HEK293 (cell line): Measurements from ENCODE around the gene MYO1D.

ENCODE experiments used
- GLIS1 ChIP-seq: fragments of 450-650 bp; formaldehyde crosslinking; IDR thresholded peaks from 2 replicates; pipeline ENCODE4 v1.5.1; 2016; ENCODE audit warnings: missing biosample characterization, missing genetic modification characterization
- HOXD13 ChIP-seq: sonication (generic); formaldehyde crosslinking; IDR thresholded peaks from 2 replicates; pipeline ENCODE4 v1.8.0; 2022; ENCODE audit warnings: missing genetic modification reagents, borderline replicate concordance
- IKZF3 ChIP-seq: fragments of 450-650 bp; IDR thresholded peaks from 2 replicates; pipeline ENCODE4 v1.5.0; 2018; ENCODE audit warnings: missing biosample characterization, mild to moderate bottlenecking, missing genetic modification characterization, moderate library complexity
- INSM2 ChIP-seq: fragments of 450-650 bp; formaldehyde crosslinking; IDR thresholded peaks from 2 replicates; pipeline ENCODE4 v1.5.1; 2016; ENCODE audit warnings: missing biosample characterization, missing genetic modification characterization
- KLF10 ChIP-seq: fragments of 450-650 bp; IDR thresholded peaks from 2 replicates; pipeline ENCODE4 v1.5.1; 2018; ENCODE audit warnings: missing biosample characterization, mild to moderate bottlenecking, missing genetic modification characterization
- PRDM10 ChIP-seq: fragments of 450-650 bp; formaldehyde crosslinking; IDR thresholded peaks from 2 replicates; pipeline ENCODE4 v1.5.1; 2016; ENCODE audit warnings: missing biosample characterization, missing genetic modification characterization
- SCRT2 ChIP-seq: fragments of 450-650 bp; formaldehyde crosslinking; IDR thresholded peaks from 2 replicates; pipeline ENCODE4 v1.5.1; 2016; ENCODE audit warnings: missing biosample characterization, missing genetic modification characterization
- SP7 ChIP-seq: fragments of 450-650 bp; formaldehyde crosslinking; IDR thresholded peaks from 2 replicates; pipeline ENCODE4 v1.5.1; 2016; ENCODE audit warnings: missing biosample characterization, missing genetic modification characterization
- WT1 ChIP-seq: fragments of 450-650 bp; formaldehyde crosslinking; IDR thresholded peaks from 2 replicates; pipeline ENCODE4 v1.5.1; 2016; ENCODE audit warnings: missing biosample characterization, missing genetic modification characterization
- ZBTB7A ChIP-seq: fragments of 450-650 bp; formaldehyde crosslinking; IDR thresholded peaks from 2 replicates; pipeline ENCODE4 v1.5.1; 2016; ENCODE audit warnings: low read depth, missing biosample characterization, missing genetic modification characterization
- ZBTB8A ChIP-seq: fragments of 450-650 bp; formaldehyde crosslinking; IDR thresholded peaks from 2 replicates; pipeline ENCODE4 v1.5.1; 2016; ENCODE audit warnings: missing biosample characterization, missing genetic modification characterization
- ZFP41 ChIP-seq: fragments of 450-650 bp; formaldehyde crosslinking; IDR thresholded peaks from 2 replicates; pipeline ENCODE4 v1.5.1; 2016; ENCODE audit warnings: missing biosample characterization, missing genetic modification characterization, borderline replicate concordance
- ZNF138 ChIP-seq: fragments of 450-650 bp; formaldehyde crosslinking; IDR thresholded peaks from 2 replicates; pipeline ENCODE4 v1.5.1; 2016; ENCODE audit warnings: missing biosample characterization, missing genetic modification characterization, borderline replicate concordance
- ZNF18 ChIP-seq: fragments of 450-650 bp; formaldehyde crosslinking; IDR thresholded peaks from 2 replicates; pipeline ENCODE4 v1.5.1; 2016; ENCODE audit warnings: missing biosample characterization, missing genetic modification characterization
- ZNF202 ChIP-seq: fragments of 450-650 bp; formaldehyde crosslinking; IDR thresholded peaks from 2 replicates; pipeline ENCODE4 v1.5.1; 2016; ENCODE audit warnings: missing biosample characterization, missing genetic modification characterization, borderline replicate concordance
- ZNF24 ChIP-seq: fragments of 450-650 bp; formaldehyde crosslinking; IDR thresholded peaks from 2 replicates; pipeline ENCODE4 v1.5.1; 2016; ENCODE audit warnings: missing biosample characterization, missing genetic modification characterization
- ZNF26 ChIP-seq: fragments of 450-650 bp; formaldehyde crosslinking; IDR thresholded peaks from 2 replicates; pipeline ENCODE4 v1.5.1; 2016; ENCODE audit warnings: missing biosample characterization, missing genetic modification characterization
- ZNF449 ChIP-seq: fragments of 450-650 bp; formaldehyde crosslinking; IDR thresholded peaks from 2 replicates; pipeline ENCODE4 v1.5.1; 2017; ENCODE audit warnings: missing biosample characterization, mild to moderate bottlenecking, missing genetic modification characterization, moderate library complexity
- ZNF558 ChIP-seq: fragments of 450-650 bp; formaldehyde crosslinking; IDR thresholded peaks from 2 replicates; pipeline ENCODE4 v1.5.1; 2016; ENCODE audit warnings: missing biosample characterization, missing genetic modification characterization
- ZNF571 ChIP-seq: fragments of 450-650 bp; formaldehyde crosslinking; IDR thresholded peaks from 2 replicates; pipeline ENCODE4 v1.5.0; 2017; ENCODE audit warnings: missing biosample characterization, missing genetic modification characterization
- ZNF610 ChIP-seq: fragments of 450-650 bp; formaldehyde crosslinking; IDR thresholded peaks from 2 replicates; pipeline ENCODE4 v1.5.1; 2016; ENCODE audit warnings: missing biosample characterization, missing genetic modification characterization, borderline replicate concordance
- ZNF624 ChIP-seq: fragments of 450-650 bp; formaldehyde crosslinking; IDR thresholded peaks from 2 replicates; pipeline ENCODE4 v1.5.1; 2017; ENCODE audit warnings: missing biosample characterization, missing genetic modification characterization
- ZNF626 ChIP-seq: fragments of 450-650 bp; sonication (Bioruptor Pico); formaldehyde crosslinking; IDR thresholded peaks from 2 replicates; pipeline ENCODE4 v1.5.1; 2018; ENCODE audit warnings: missing biosample characterization, missing genetic modification characterization, inconsistent platforms
- ZNF629 ChIP-seq: fragments of 450-650 bp; formaldehyde crosslinking; IDR thresholded peaks from 2 replicates; pipeline ENCODE4 v1.5.1; 2017; ENCODE audit warnings: missing biosample characterization, missing genetic modification characterization
- ZNF677 ChIP-seq: fragments of 450-650 bp; IDR thresholded peaks from 2 replicates; pipeline ENCODE4 v1.5.0; 2018; ENCODE audit warnings: missing biosample characterization, mild to moderate bottlenecking, missing genetic modification characterization, moderate library complexity
- ZSCAN23 ChIP-seq: fragments of 450-650 bp; formaldehyde crosslinking; IDR thresholded peaks from 2 replicates; pipeline ENCODE4 v1.5.1; 2016; ENCODE audit warnings: missing biosample characterization, missing genetic modification characterization
- ZSCAN30 ChIP-seq: fragments of 450-650 bp; IDR thresholded peaks from 2 replicates; pipeline ENCODE4 v1.5.1; 2018; ENCODE audit warnings: missing biosample characterization, mild to moderate bottlenecking, missing genetic modification characterization, moderate library complexity
- ZSCAN5A ChIP-seq: fragments of 450-650 bp; formaldehyde crosslinking; IDR thresholded peaks from 2 replicates; pipeline ENCODE4 v1.5.1; 2016; ENCODE audit warnings: missing biosample characterization, missing genetic modification characterization

Gene MYO1D

GRCh38 chr17:32876417-32877163, at the start of gene MYO1D (continued):
- TF ChIP-seq ZSCAN5A (tag by site-specific recombination) = no peak
- TF ChIP-seq ZNF24 (tag by site-specific recombination) = 0 out of 2 replicates have a peak, but pooled peaks have one; percentile 40
- no peak for TF ChIP-seq ZNF571 (tag by site-specific recombination)
- TF ChIP-seq KLF10 = peak; percentile 78
- TF ChIP-seq ZNF677 (tag by site-specific recombination) = no peak
- TF ChIP-seq WT1 (tag by site-specific recombination) = 0 out of 2 replicates have a peak, but pooled peaks have one; percentile 13
- no peak for TF ChIP-seq SCRT2 (tag by site-specific recombination)
- no peak for TF ChIP-seq ZNF18 (tag by site-specific recombination)
- TF ChIP-seq ZSCAN23 = no peak
- TF ChIP-seq ZNF626 = no peak; the same call in 1 of the 2 replicates
- peak; percentile 93 for TF ChIP-seq ZNF629 (tag by site-specific recombination)
- 0 out of 2 replicates have a peak, but pooled peaks have one; percentile 5 for TF ChIP-seq INSM2 (tag by site-specific recombination)
- TF ChIP-seq HOXD13 (CRISPR knock-in tag) = no peak
- peak; percentile 86 for TF ChIP-seq ZBTB8A
- TF ChIP-seq SP7 (tag by site-specific recombination) = peak; percentile 81; the same call in 1 of the 2 replicates
- no peak for TF ChIP-seq ZNF26 (tag by site-specific recombination)
- no peak for TF ChIP-seq ZNF138 (tag by site-specific recombination)
- peak; percentile 50; the same call in 1 of the 2 replicates for TF ChIP-seq ZBTB7A (tag by site-specific recombination)
- peak; percentile 92 for TF ChIP-seq GLIS1
- 0 out of 2 replicates have a peak, but pooled peaks have one; percentile 15 for TF ChIP-seq ZNF610 (tag by site-specific recombination)
- TF ChIP-seq ZNF624 (tag by site-specific recombination) = no peak
- no peak for TF ChIP-seq ZFP41 (tag by site-specific recombination)
- no peak for TF ChIP-seq ZSCAN30 (tag by site-specific recombination)
- TF ChIP-seq ZNF558 = no peak
- peak; percentile 7; the same call in 1 of the 2 replicates for TF ChIP-seq IKZF3 (tag by site-specific recombination)
- TF ChIP-seq ZNF202 = no peak
- peak; percentile 53 for TF ChIP-seq ZNF449 (tag by site-specific recombination)
- TF ChIP-seq PRDM10 (tag by site-specific recombination) = peak; percentile 96
